BLaER1 (cell line): ENCODE measurements around the gene ATG2A.
"Not testable (repeated sequence)": the region's sequence is repeated elsewhere in the genome, so short reads cannot be mapped to it uniquely, and the experiment has no call there.

ENCODE experiments used
- H3K27ac ChIP-seq: shearing (Covaris generic); formaldehyde crosslinking; 2 replicates; pipeline ENCODE4 v1.8.1; 2022
- H3K27me3 ChIP-seq: shearing (Covaris generic); formaldehyde crosslinking; 2 replicates; pipeline ENCODE4 v1.8.1; 2022
- H3K36me3 ChIP-seq: shearing (Covaris generic); formaldehyde crosslinking; 2 replicates; pipeline ENCODE4 v1.8.1; 2022
- H3K4me1 ChIP-seq: shearing (Covaris generic); formaldehyde crosslinking; 2 replicates; pipeline ENCODE4 v1.8.1; 2022
- H3K4me2 ChIP-seq: shearing (Covaris generic); formaldehyde crosslinking; 2 replicates; pipeline ENCODE4 v1.8.1; 2022
- H3K4me3 ChIP-seq: shearing (Covaris generic); formaldehyde crosslinking; 2 replicates; pipeline ENCODE4 v1.8.1; 2022
- H3K9ac ChIP-seq: shearing (Covaris generic); formaldehyde crosslinking; 2 replicates; pipeline ENCODE4 v1.8.1; 2022
- H3K9me3 ChIP-seq: shearing (Covaris generic); formaldehyde crosslinking; 2 replicates; pipeline ENCODE4 v1.8.1; 2022
- H4K20me1 ChIP-seq: shearing (Covaris generic); formaldehyde crosslinking; 2 replicates; pipeline ENCODE4 v1.8.1; 2022
- Cebpa-rat ChIP-seq: shearing (Covaris generic); IDR thresholded peaks from 2 replicates; pipeline ENCODE4 v1.8.1; 2022

The ATG2A gene

GRCh38 chr11:64851831-64852351, 65.1 kb downstream of the ATG2A start:
- H3K9me3 ChIP-seq, result no peaks in the 10 kb centered on the region
- peaks cover 100% of the 10 kb centered on the region for H3K4me1 ChIP-seq
- H3K27ac ChIP-seq, result peak overlapping the region; percentile 75
- H3K9ac ChIP-seq, result peak overlapping the region; percentile 53
- peaks cover 31% of the 10 kb centered on the region for H3K36me3 ChIP-seq
- peaks cover 57% of the 10 kb centered on the region for H4K20me1 ChIP-seq
- H3K4me3 ChIP-seq, result peak overlapping the region; percentile 17; the same call in 1 of the 2 replicates
- TF ChIP-seq Cebpa-rat, result no peak
- H3K27me3 ChIP-seq, result no peaks in the 10 kb centered on the region
- H3K4me2 ChIP-seq, result peak overlapping the region; percentile 97

- Histone ChIP-seq H3K36me3 (peaks cover 30% of the 10 kb centered on the region), H4K20me1 (peaks cover 51% of the 10 kb centered on the region), H3K4me2 (peak overlapping the region; percentile 97), H3K9ac (peak overlapping the region; percentile 53), H3K27me3 (no peaks in the 10 kb centered on the region), H3K4me1 (peaks cover 95% of the 10 kb centered on the region), H3K9me3 (no peaks in the 10 kb centered on the region), H3K27ac (peak overlapping the region; percentile 75), H3K4me3 (0 out of 2 replicates have a peak overlapping the region, but pooled peaks have one; percentile 17)
- no peak for TF ChIP-seq Cebpa-rat
Measured at GRCh38 chr11:64850979-64851567, 65.9 kb downstream of the ATG2A start.

GRCh38 chr11:64849598-64850356, 67.2 kb downstream of the ATG2A start:
- no peaks in the 10 kb centered on the region for H3K9me3 ChIP-seq
- peaks cover 22% of the 10 kb centered on the region for H3K36me3 ChIP-seq
- H3K9ac ChIP-seq, result peak overlapping the region; percentile 21; the same call in 1 of the 2 replicates
- H3K4me2 ChIP-seq, result peak overlapping the region; percentile 97
- TF ChIP-seq Cebpa-rat, result no peak
- peaks cover 91% of the 10 kb centered on the region for H3K4me1 ChIP-seq
- H3K27me3 ChIP-seq, result no peaks in the 10 kb centered on the region
- H4K20me1 ChIP-seq, result peaks cover 39% of the 10 kb centered on the region
- H3K4me3 ChIP-seq, result no peak overlapping the region
- H3K27ac ChIP-seq, result peak overlapping the region; percentile 65

- peaks cover 87% of the 10 kb centered on the region for H3K4me1 ChIP-seq
- peak overlapping the region; percentile 65 for H3K27ac ChIP-seq
- no peak for TF ChIP-seq Cebpa-rat
- peaks cover 15% of the 10 kb centered on the region for H3K36me3 ChIP-seq
- peak overlapping the region; percentile 97 for H3K4me2 ChIP-seq
- H3K27me3 ChIP-seq, result peaks cover 4% of the 10 kb centered on the region
- H3K9me3 ChIP-seq, result no peaks in the 10 kb centered on the region
- peaks cover 31% of the 10 kb centered on the region for H4K20me1 ChIP-seq
- no peak overlapping the region; the same call in 1 of the 2 replicates for H3K4me3 ChIP-seq
- H3K9ac ChIP-seq, result peak overlapping the region; percentile 21
Measured at GRCh38 chr11:64848826-64849597, 68.0 kb downstream of the ATG2A start.

GRCh38 chr11:64848214-64848825, 68.7 kb downstream of the ATG2A start:
- Histone ChIP-seq H3K4me1 (peaks cover 87% of the 10 kb centered on the region), H3K27ac (peak overlapping the region; percentile 65), H4K20me1 (peaks cover 26% of the 10 kb centered on the region), H3K9ac (peak overlapping the region; percentile 30; the same call in 1 of the 2 replicates), H3K4me3 (no peak overlapping the region), H3K4me2 (peak overlapping the region; percentile 97), H3K27me3 (peaks cover 8% of the 10 kb centered on the region), H3K9me3 (no peaks in the 10 kb centered on the region), H3K36me3 (peaks cover 8% of the 10 kb centered on the region; the same call in 1 of the 2 replicates)
- no peak for TF ChIP-seq Cebpa-rat

- H3K36me3 ChIP-seq, result no peaks in the 10 kb centered on the region
- peaks cover 83% of the 10 kb centered on the region for H3K4me1 ChIP-seq
- no peaks in the 10 kb centered on the region for H3K9me3 ChIP-seq
- H3K9ac ChIP-seq, result no peak overlapping the region
- no peak overlapping the region for H3K27ac ChIP-seq
- no peak overlapping the region for H3K4me3 ChIP-seq
- no peak for TF ChIP-seq Cebpa-rat
- H3K4me2 ChIP-seq, result peak overlapping the region; percentile 48
- peaks cover 10% of the 10 kb centered on the region for H3K27me3 ChIP-seq
- peaks cover 17% of the 10 kb centered on the region for H4K20me1 ChIP-seq
Measured at GRCh38 chr11:64846998-64847666, 69.9 kb downstream of the ATG2A start.

GRCh38 chr11:64845776-64846129, 71.3 kb downstream of the ATG2A start:
- H3K27ac ChIP-seq, H3K4me3 ChIP-seq, H3K4me2 ChIP-seq, H3K36me3 ChIP-seq, H3K9me3 ChIP-seq, H4K20me1 ChIP-seq, H3K9ac ChIP-seq: not testable (repeated sequence)
- Histone ChIP-seq H3K27me3 (peaks cover 10% of the 10 kb centered on the region), H3K4me1 (peaks cover 69% of the 10 kb centered on the region)

GRCh38 chr11:64845129-64845775, 71.8 kb downstream of the ATG2A start:
- no peak for TF ChIP-seq Cebpa-rat
- peaks cover 10% of the 10 kb centered on the region for H3K27me3 ChIP-seq
- no peaks in the 10 kb centered on the region for H3K36me3 ChIP-seq
- no peaks in the 10 kb centered on the region for H3K9me3 ChIP-seq
- H3K4me1 ChIP-seq, result peaks cover 64% of the 10 kb centered on the region
- no peak overlapping the region for H3K27ac ChIP-seq
- peak overlapping the region; percentile 65 for H3K4me3 ChIP-seq
- peak overlapping the region; percentile 84 for H3K4me2 ChIP-seq
- H4K20me1 ChIP-seq, result 0 out of 2 replicates have a peak, but pooled peaks cover 4% of the 10 kb centered on the region
- H3K9ac ChIP-seq, result 0 out of 2 replicates have a peak overlapping the region, but pooled peaks have one; percentile 45
